RWPE1 (cell line): ENCODE results near the gene MUC20.
"Not testable (repeated sequence)": the region's sequence is repeated elsewhere in the genome, so short reads cannot be mapped to it uniquely, and the experiment has no call there.

Source experiments
- CTCF ChIA-PET: fragments of 350-600 bp; sonication (Branson Sonifier 250); formaldehyde crosslinking; extraction: SDS; loops from one replicate; lab custom pipeline; 2021; lab: Yijun Ruan, JAX
- POLR2A ChIA-PET: fragments of 400-600 bp; formaldehyde crosslinking; extraction: SDS; loops from one replicate; lab custom pipeline; 2020; ENCODE audit warnings: antibody characterized with exemption; ENCODE audit not compliant: low non-redundant PET; lab: Yijun Ruan, JAX
- DNase-seq: peaks from one replicate; pipeline ENCODE4 v3.0.0; 2012; ENCODE audit warnings: low spot score
- H3K27ac ChIP-seq: fragments of 450-650 bp; 2 replicates; pipeline ENCODE4 v1.5.1; 2017
- CTCF ChIP-seq: fragments of 450-650 bp; conservative IDR thresholded peaks from 2 replicates; pipeline ENCODE4 v1.5.1; 2017; ENCODE audit warnings: low read depth, mild to moderate bottlenecking

Gene MUC20

DNA sequence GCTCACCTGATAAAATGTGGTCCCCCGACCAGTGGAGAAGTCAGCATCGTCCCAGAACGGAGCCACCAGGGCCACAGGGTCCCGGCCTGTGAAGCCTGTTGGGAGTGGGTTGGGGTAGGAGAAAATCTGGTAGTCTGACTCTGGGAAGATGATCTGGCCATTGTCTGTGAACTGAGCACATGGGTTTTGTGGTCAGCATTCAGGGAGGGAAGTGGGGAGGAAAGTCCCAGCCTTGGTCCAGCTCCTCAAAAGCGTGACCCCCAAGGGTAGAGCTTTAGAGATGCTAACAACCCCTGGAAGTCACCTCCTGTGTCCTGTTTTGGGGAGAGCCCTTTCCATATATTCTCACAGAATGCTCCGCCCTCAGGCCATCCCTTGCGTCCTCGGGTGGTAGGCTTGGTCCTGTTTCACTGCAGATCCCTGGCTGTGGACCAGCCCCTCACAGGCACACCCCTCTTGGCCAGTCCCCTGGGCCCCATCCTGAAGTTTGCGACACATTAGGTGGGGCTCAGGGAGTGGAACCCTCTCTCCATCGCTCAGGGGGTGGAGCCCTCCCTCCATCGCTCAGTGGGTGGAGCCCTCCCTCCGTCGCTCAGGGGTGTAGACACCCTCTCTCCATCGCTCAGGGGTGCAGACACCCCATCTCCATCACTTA is 51.0 kb downstream of the MUC20 start:
- no peak for DNase-seq
- ChIA-PET CTCF (no interaction called here), POLR2A (no interaction called here)
- no peak overlapping the region for H3K27ac ChIP-seq
- no peak for TF ChIP-seq CTCF

DNA sequence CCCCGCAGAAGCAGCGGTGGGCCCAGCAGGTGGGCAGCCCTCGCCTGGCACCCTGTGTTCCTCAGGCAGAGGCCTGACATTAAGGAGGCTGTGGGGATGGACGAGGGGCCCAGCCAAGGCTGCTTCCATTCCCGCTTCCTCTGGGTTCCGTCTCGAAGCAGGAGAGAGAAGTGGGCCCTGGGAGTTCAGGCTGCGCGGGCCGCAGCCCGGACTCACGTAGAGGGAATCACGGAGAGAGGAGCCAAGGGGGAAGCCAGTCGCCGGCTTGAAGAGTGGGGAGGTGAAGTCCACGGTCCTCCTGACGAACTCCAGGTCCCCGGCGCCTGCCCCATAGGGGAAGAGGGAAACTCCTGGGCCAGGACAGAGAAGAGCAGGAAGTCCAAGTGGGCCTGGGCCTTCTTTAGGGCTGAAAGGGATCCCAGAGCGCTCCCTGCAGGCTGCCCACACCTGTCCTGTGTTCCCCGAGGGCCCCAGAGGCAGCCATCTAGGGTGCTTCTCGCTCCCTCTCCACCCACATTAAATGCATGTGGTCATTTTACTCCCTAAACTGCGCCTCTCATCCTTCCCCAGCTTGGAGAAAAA is 53.3 kb downstream of the MUC20 start:
- DNase-seq = no peak
- CTCF ChIA-PET = interaction anchor here (0.7 kb wide), 1 partner anchor 15 kb away, joined by 3 read pairs; no protein-coding TSS in a partner anchor
- no peak overlapping the region for H3K27ac ChIP-seq
- POLR2A ChIA-PET = no interaction called here
- TF ChIP-seq CTCF = no peak

GRCh38 chr3:195774917-195775316 is 54.1 kb downstream of the MUC20 start:
- no peak for TF ChIP-seq CTCF
- CTCF ChIA-PET = no interaction called here
- no peak overlapping the region for H3K27ac ChIP-seq
- no peak for DNase-seq
- POLR2A ChIA-PET = no interaction called here

GRCh38 chr3:195777975-195778374 is 57.2 kb downstream of the MUC20 start:
- POLR2A ChIA-PET = no interaction called here
- no peak overlapping the region for H3K27ac ChIP-seq
- CTCF ChIA-PET = interaction anchor here (0.6 kb wide), 1 partner anchor 245 kb away, joined by 3 read pairs; no protein-coding TSS in a partner anchor
- TF ChIP-seq CTCF = no peak
- no peak for DNase-seq

- CTCF ChIA-PET, DNase-seq, H3K27ac ChIP-seq, POLR2A ChIA-PET: not testable (repeated sequence)
Measured at GRCh38 chr3:195781236-195781635, 60.5 kb downstream of the MUC20 start.
